ENCODE measurements around the gene PRTG. TPM values are rescaled to one million over a fixed set of nuclear protein-coding genes. Genes with fewer than 3 reads are reported as not detected.

The PRTG gene
- total RNA-seq, 1 donor, result 4.7 TPM

DNA sequence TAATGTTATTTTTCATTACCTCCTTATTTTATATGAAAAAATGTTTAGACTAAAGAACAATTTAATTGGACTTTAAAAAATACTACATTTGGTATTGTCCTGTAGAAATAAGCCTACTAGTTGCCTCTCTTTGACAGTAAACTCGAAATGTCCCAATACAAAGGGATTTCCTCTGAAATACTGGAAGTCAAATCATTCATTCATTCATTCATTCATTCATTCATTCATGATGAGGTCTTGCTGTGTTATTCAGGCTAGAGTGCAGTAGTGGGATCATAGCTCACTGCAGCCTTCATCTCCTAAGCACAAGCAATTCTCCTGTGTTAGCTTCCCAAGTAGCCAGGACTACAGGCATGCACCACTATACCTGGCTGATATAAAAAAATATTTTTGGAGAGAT is 104.2 kb downstream of the PRTG start:
- TF ChIP-seq, protein P1, sequence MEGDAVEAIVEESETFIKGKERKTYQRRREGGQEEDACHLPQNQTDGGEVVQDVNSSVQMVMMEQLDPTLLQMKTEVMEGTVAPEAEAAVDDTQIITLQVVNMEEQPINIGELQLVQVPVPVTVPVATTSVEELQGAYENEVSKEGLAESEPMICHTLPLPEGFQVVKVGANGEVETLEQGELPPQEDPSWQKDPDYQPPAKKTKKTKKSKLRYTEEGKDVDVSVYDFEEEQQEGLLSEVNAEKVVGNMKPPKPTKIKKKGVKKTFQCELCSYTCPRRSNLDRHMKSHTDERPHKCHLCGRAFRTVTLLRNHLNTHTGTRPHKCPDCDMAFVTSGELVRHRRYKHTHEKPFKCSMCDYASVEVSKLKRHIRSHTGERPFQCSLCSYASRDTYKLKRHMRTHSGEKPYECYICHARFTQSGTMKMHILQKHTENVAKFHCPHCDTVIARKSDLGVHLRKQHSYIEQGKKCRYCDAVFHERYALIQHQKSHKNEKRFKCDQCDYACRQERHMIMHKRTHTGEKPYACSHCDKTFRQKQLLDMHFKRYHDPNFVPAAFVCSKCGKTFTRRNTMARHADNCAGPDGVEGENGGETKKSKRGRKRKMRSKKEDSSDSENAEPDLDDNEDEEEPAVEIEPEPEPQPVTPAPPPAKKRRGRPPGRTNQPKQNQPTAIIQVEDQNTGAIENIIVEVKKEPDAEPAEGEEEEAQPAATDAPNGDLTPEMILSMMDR (IDR thresholded peaks at IDR 0.05; ENCODE audit: extremely low read depth, low read depth, low read length), result no peak
- H3K27me3 ChIP-seq (ENCODE audit: insufficient read depth, low read length), result no peaks in the 10 kb centered on the region
- H3K4me1 ChIP-seq (ENCODE audit: insufficient read depth, low read length), result no peaks in the 10 kb centered on the region

DNA sequence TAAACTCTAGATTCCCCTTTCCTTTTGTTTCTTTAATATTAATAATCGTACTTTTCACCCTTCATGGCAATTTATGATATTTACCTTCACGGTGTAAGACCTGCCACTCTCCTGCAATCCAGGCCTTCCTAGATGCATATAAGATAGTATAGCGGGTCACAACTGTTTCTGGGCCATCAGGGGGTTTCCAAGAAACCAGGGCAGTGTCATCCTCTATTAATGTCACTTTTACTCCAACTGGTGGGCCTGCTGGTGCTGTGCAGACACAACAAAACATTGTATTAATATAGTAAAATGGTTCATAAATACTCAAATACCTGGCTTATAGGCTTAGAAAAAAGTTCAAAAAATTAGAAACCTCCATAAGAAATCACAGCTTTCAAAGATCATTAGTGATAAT is 105.9 kb downstream of the PRTG start:
- Histone ChIP-seq H3K27me3 (ENCODE audit: insufficient read depth, low read length) (no peaks in the 10 kb centered on the region), H3K4me1 (ENCODE audit: insufficient read depth, low read length) (no peaks in the 10 kb centered on the region), H3K79me2 (ENCODE audit: insufficient read depth, low read length) (no peaks in the 10 kb centered on the region), H3K9me3 (ENCODE audit: low read depth, low read length) (no peaks in the 10 kb centered on the region), H3K27ac (ENCODE audit: low read depth, low read length) (no peak overlapping the region), H2AFZ (ENCODE audit: low read length) (no peak overlapping the region), H3K4me2 (ENCODE audit: insufficient read depth, low read length) (no peak overlapping the region), H3K36me3 (ENCODE audit: insufficient read depth, low read length) (no peaks in the 10 kb centered on the region), H3K4me3 (ENCODE audit: insufficient read depth, low read length) (no peak overlapping the region), H4K20me1 (ENCODE audit: insufficient read depth, low read length) (no peaks in the 10 kb centered on the region)
- TF ChIP-seq, protein P1 (IDR thresholded peaks at IDR 0.05; ENCODE audit: extremely low read depth, low read depth, low read length), result no peak
- no peak for DNase-seq (ENCODE audit: insufficient read length, low spot score, missing footprints)

More for the DNA sequence above, 104.2 kb downstream of the PRTG start:
- Histone ChIP-seq H3K79me2 (ENCODE audit: insufficient read depth, low read length) (no peaks in the 10 kb centered on the region), H2AFZ (ENCODE audit: low read length) (no peak overlapping the region), H4K20me1 (ENCODE audit: insufficient read depth, low read length) (no peaks in the 10 kb centered on the region), H3K9me3 (ENCODE audit: low read depth, low read length) (no peaks in the 10 kb centered on the region), H3K4me2 (ENCODE audit: insufficient read depth, low read length) (no peak overlapping the region), H3K27ac (ENCODE audit: low read depth, low read length) (no peak overlapping the region), H3K36me3 (ENCODE audit: insufficient read depth, low read length) (no peaks in the 10 kb centered on the region), H3K4me3 (ENCODE audit: insufficient read depth, low read length) (no peak overlapping the region)
- DNase-seq (ENCODE audit: insufficient read length, low spot score, missing footprints), result no peak

DNA sequence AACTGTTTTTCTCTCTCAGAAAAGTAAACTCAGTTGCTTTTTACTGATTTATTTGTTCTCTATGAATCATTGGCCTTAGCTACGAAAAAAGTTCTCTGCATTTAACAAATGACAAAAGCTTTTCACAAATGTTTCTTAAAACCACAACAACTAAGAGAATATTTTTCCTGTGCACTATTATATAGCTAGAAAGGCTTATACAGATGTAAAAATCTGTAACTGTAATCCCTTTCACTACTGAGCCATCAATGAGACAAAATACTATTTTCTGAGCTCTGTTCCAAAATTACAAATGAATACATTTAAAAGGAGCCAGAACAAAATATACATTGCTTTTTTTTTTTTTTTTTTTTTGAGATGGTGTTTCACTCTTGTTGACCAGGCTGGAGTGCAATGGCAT is 109.2 kb downstream of the PRTG start:
- H4K20me1 ChIP-seq (ENCODE audit: insufficient read depth, low read length), result no peaks in the 10 kb centered on the region
- H3K4me3 ChIP-seq (ENCODE audit: insufficient read depth, low read length), result no peak overlapping the region
- TF ChIP-seq, protein P1 (IDR thresholded peaks at IDR 0.05; ENCODE audit: extremely low read depth, low read depth, low read length), result no peak
- no peak for DNase-seq (ENCODE audit: insufficient read length, low spot score, missing footprints)
- H3K27ac ChIP-seq (ENCODE audit: low read depth, low read length), result no peak overlapping the region
- no peak overlapping the region for H2AFZ ChIP-seq (ENCODE audit: low read length)
- no peaks in the 10 kb centered on the region for H3K36me3 ChIP-seq (ENCODE audit: insufficient read depth, low read length)
- H3K4me1 ChIP-seq (ENCODE audit: insufficient read depth, low read length), result no peaks in the 10 kb centered on the region
- H3K9me3 ChIP-seq (ENCODE audit: low read depth, low read length), result no peaks in the 10 kb centered on the region
- no peaks in the 10 kb centered on the region for H3K27me3 ChIP-seq (ENCODE audit: insufficient read depth, low read length)
- H3K79me2 ChIP-seq (ENCODE audit: insufficient read depth, low read length), result no peaks in the 10 kb centered on the region
- H3K4me2 ChIP-seq (ENCODE audit: insufficient read depth, low read length), result no peak overlapping the region

DNA sequence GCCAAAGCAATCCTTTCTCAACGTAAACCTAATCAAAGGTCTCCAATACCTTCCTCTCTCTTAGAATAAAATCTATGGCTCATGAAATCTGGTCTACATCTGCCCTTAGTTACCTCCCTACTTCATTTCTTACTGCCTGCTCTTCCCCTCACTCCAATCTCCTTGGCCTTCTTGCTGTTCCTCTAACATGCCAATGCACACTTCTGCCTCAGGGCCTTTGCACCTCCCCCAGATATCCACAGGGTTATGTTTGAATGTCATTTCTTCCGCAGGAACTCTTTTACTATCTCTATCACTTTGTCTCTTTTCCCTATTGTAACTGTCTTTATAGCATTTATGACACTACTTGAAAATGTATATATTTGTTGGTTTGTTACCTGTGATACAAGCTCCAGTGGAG is 110.5 kb downstream of the PRTG start:
- no peak for DNase-seq (ENCODE audit: insufficient read length, low spot score, missing footprints)
- Histone ChIP-seq H3K27ac (ENCODE audit: low read depth, low read length) (no peak overlapping the region), H4K20me1 (ENCODE audit: insufficient read depth, low read length) (no peaks in the 10 kb centered on the region), H3K4me3 (ENCODE audit: insufficient read depth, low read length) (no peak overlapping the region), H3K27me3 (ENCODE audit: insufficient read depth, low read length) (no peaks in the 10 kb centered on the region), H3K9me3 (ENCODE audit: low read depth, low read length) (no peaks in the 10 kb centered on the region), H2AFZ (ENCODE audit: low read length) (no peak overlapping the region), H3K79me2 (ENCODE audit: insufficient read depth, low read length) (no peaks in the 10 kb centered on the region), H3K36me3 (ENCODE audit: insufficient read depth, low read length) (no peaks in the 10 kb centered on the region), H3K4me1 (ENCODE audit: insufficient read depth, low read length) (peaks cover 6% of the 10 kb centered on the region), H3K4me2 (ENCODE audit: insufficient read depth, low read length) (no peak overlapping the region)
- TF ChIP-seq, protein P1 (IDR thresholded peaks at IDR 0.05; ENCODE audit: extremely low read depth, low read depth, low read length), result no peak
